Osteoblast (primary cell): ENCODE results near the gene PALM3. TPM values are rescaled to one million over a fixed set of nuclear protein-coding genes. Genes with fewer than 3 reads are reported as not detected.

Experiments used
- DNase-seq: peaks from one replicate; pipeline ENCODE4 v3.0.0; 2011; ENCODE audit warnings: low spot score, mixed read lengths; ENCODE audit not compliant: insufficient read length; ENCODE audit errors: missing footprints
- H2AFZ ChIP-seq: 2 replicates; pipeline ENCODE4 v1.6.0; 2011; ENCODE audit warnings: mild to moderate bottlenecking, low read length
- H3K27ac ChIP-seq: 2 replicates; pipeline ENCODE4 v1.5.1; 2011; ENCODE audit warnings: mild to moderate bottlenecking, low read depth, low read length, moderate library complexity
- H3K27me3 ChIP-seq: 2 replicates; pipeline ENCODE4 v1.6.0; 2012; ENCODE audit warnings: mild to moderate bottlenecking, control low read depth, inconsistent platforms, low read length, moderate library complexity; ENCODE audit not compliant: insufficient read depth
- H3K36me3 ChIP-seq: 2 replicates; pipeline ENCODE4 v1.5.1; 2011; ENCODE audit warnings: mild to moderate bottlenecking, low read length, control low read depth, moderate library complexity; ENCODE audit not compliant: insufficient read depth
- H3K4me1 ChIP-seq: 2 replicates; pipeline ENCODE4 v1.5.1; 2011; ENCODE audit warnings: mild to moderate bottlenecking, low read length, control low read depth, moderate library complexity; ENCODE audit not compliant: insufficient read depth
- H3K4me2 ChIP-seq: 2 replicates; pipeline ENCODE4 v1.6.0; 2011; ENCODE audit warnings: mild to moderate bottlenecking, low read length; ENCODE audit not compliant: insufficient read depth
- H3K4me3 ChIP-seq: fragments of 200-600 bp; sonication (generic); 3 replicates; pipeline ENCODE4 v1.5.1; 2012; ENCODE audit warnings: mild to moderate bottlenecking, low read length, inconsistent platforms; ENCODE audit not compliant: insufficient read depth
- H3K79me2 ChIP-seq: 2 replicates; pipeline ENCODE4 v1.6.0; 2012; ENCODE audit warnings: mild to moderate bottlenecking, low read length, control low read depth, inconsistent platforms; ENCODE audit not compliant: insufficient read depth
- H3K9me3 ChIP-seq: 2 replicates; pipeline ENCODE4 v1.5.1; 2011; ENCODE audit warnings: low read depth, low read length, control low read depth
- H4K20me1 ChIP-seq: 2 replicates; pipeline ENCODE4 v1.6.0; 2012; ENCODE audit warnings: mild to moderate bottlenecking, low read length, control low read depth; ENCODE audit not compliant: insufficient read depth
- CTCF ChIP-seq: IDR thresholded peaks from 2 replicates; pipeline ENCODE4 v1.5.1; 2011; ENCODE audit warnings: mild to moderate bottlenecking, low read depth, low read length, moderate library complexity; ENCODE audit errors: extremely low read depth
- total RNA-seq: library from RNA; depleted of rRNA; stranded (reverse); fragments of >200 nt; gene quantifications from 2 replicates; pipeline ENCODE4 v1.2.3, GENCODE V29; 2012

PALM3 gene
- total RNA-seq, 1 donor: not detected

GRCh38 chr19:14081797-14082674, 20.2 kb upstream of the PALM3 start:
- no peaks in the 10 kb centered on the region for H3K27me3 ChIP-seq
- peak overlapping the region; percentile 81 for H3K4me3 ChIP-seq
- H4K20me1 ChIP-seq: no peaks in the 10 kb centered on the region
- peaks cover 11% of the 10 kb centered on the region for H3K79me2 ChIP-seq
- peak overlapping the region; percentile 71 for H3K27ac ChIP-seq
- DNase-seq: peak; percentile 96
- no peak for TF ChIP-seq CTCF
- peaks cover 17% of the 10 kb centered on the region for H3K4me1 ChIP-seq
- no peaks in the 10 kb centered on the region for H3K9me3 ChIP-seq
- peak overlapping the region; percentile 90 for H3K4me2 ChIP-seq
- H2AFZ ChIP-seq: peak overlapping the region; percentile 79
- no peaks in the 10 kb centered on the region for H3K36me3 ChIP-seq

- Histone ChIP-seq H3K4me2 (peak overlapping the region; percentile 90), H3K4me3 (peak overlapping the region; percentile 81), H3K4me1 (peaks cover 17% of the 10 kb centered on the region), H3K27me3 (no peaks in the 10 kb centered on the region), H3K9me3 (no peaks in the 10 kb centered on the region), H4K20me1 (no peaks in the 10 kb centered on the region), H3K79me2 (peaks cover 11% of the 10 kb centered on the region), H2AFZ (peak overlapping the region; percentile 91), H3K36me3 (no peaks in the 10 kb centered on the region), H3K27ac (peak overlapping the region; percentile 77)
- no peak for TF ChIP-seq CTCF
- DNase-seq: peak; percentile 100
Measured at GRCh38 chr19:14080887-14081796, 19.3 kb upstream of the PALM3 start.

- H3K4me3 ChIP-seq: no peak overlapping the region
- H3K4me2 ChIP-seq: no peak overlapping the region
- peaks cover 29% of the 10 kb centered on the region for H3K4me1 ChIP-seq
- H4K20me1 ChIP-seq: no peaks in the 10 kb centered on the region
- no peak overlapping the region for H3K27ac ChIP-seq
- H3K36me3 ChIP-seq: no peaks in the 10 kb centered on the region
- TF ChIP-seq CTCF: no peak
- peak; percentile 85 for DNase-seq
- H3K79me2 ChIP-seq: peaks cover 11% of the 10 kb centered on the region
- no peaks in the 10 kb centered on the region for H3K9me3 ChIP-seq
- H2AFZ ChIP-seq: no peak overlapping the region
- no peaks in the 10 kb centered on the region for H3K27me3 ChIP-seq
Measured at GRCh38 chr19:14078411-14078810, 16.5 kb upstream of the PALM3 start.
